K562 (cell line): ENCODE results near the gene NR1D2. TPM values are rescaled to one million over a fixed set of nuclear protein-coding genes. Genes with fewer than 3 reads are reported as not detected.

Experiments
- RBM34 ChIP-seq: fragments of 200-400 bp; formaldehyde crosslinking; IDR thresholded peaks from 2 replicates; pipeline ENCODE4 v1.6.1; 2018; ENCODE audit warnings: low read length, borderline replicate concordance; ENCODE audit not compliant: insufficient read depth
- SMARCE1 ChIP-seq: fragments of 450-650 bp; IDR thresholded peaks from 2 replicates; pipeline ENCODE4 v1.7.1; 2016; ENCODE audit warnings: mild to moderate bottlenecking
- WHSC1 ChIP-seq: IDR thresholded peaks from one replicate; pipeline ENCODE4 v1.6.1; 2012; ENCODE audit warnings: low read length, control low read depth, inconsistent platforms
- ZC3H8 ChIP-seq: fragments of 450-650 bp; IDR thresholded peaks from 2 replicates; pipeline ENCODE4 v1.6.1; 2017
- ZNF174 ChIP-seq: fragments of 250-450 bp; sonication (Bioruptor Pico); IDR thresholded peaks from 2 replicates; pipeline ENCODE4 v1.4.0; 2020; ENCODE audit warnings: mild to moderate bottlenecking
- polyA plus RNA-seq, 8 experiments: library from polyadenylated mRNA; depleted of rRNA in 4 of 8; stranded (reverse) in 5 of 8; unstranded in 3 of 8; fragments of >200 nt; fragmentation: Nextera tagmentation in 2 of 8; fragmentation: Illumina TruSeq in 1 of 8; extraction: Ambion mirVana in 2 of 8; extraction: Trizol in 1 of 8; gene quantifications; 2 replicates each; pipeline versions ENCODE4 v1.2.1 to v1.2.3, GENCODE V29; 2011 to 2014; ENCODE audit warnings: inconsistent platforms in 1 of 8, missing spikeins in 1 of 8
- total RNA-seq, 7 experiments: library from RNA; depleted of rRNA in 6 of 7; stranded (reverse); fragments of >200 nt in 6 of 7; fragmentation: Illumina TruSeq in 2 of 7; extraction: Trizol in 2 of 7; gene quantifications; 2 replicates each; pipeline versions ENCODE4 v1.2.1 to v1.2.3, GENCODE V29; 2011 to 2021; ENCODE audit warnings: low replicate concordance in 1 of 7
- TF ChIP-seq, protein P1 (sequence below), 2 experiments: IDR thresholded peaks; 2 replicates each; pipeline ENCODE4 v1.6.1; 2011; ENCODE audit warnings: borderline replicate concordance in 1 of 2, control low read depth in 1 of 2, low read depth in 1 of 2, low read length in 1 of 2, mild to moderate bottlenecking in 1 of 2, mixed read lengths in 1 of 2, moderate library complexity in 1 of 2; ENCODE audit not compliant: insufficient read depth in 1 of 2, insufficient read length in 1 of 2, poor library complexity in 1 of 2, severe bottlenecking in 1 of 2; ENCODE audit errors: extremely low read depth in 1 of 2
- TF ChIP-seq, protein P2 (sequence below): fragments of 200-800 bp; sonication (Bioruptor generic); IDR thresholded peaks from 2 replicates; pipeline ENCODE4 v1.6.1; 2016; ENCODE audit warnings: missing genetic modification characterization, missing compliant biosample characterization
- TF ChIP-seq, protein P3 (sequence below): fragments of 450-650 bp; IDR thresholded peaks from 2 replicates; pipeline ENCODE4 v1.6.1; 2018; ENCODE audit not compliant: partially characterized antibody
- TF ChIP-seq, protein P4 (sequence below): fragments of 450-650 bp; IDR thresholded peaks from 2 replicates; pipeline ENCODE4 v1.6.1; 2017; ENCODE audit warnings: antibody characterized with exemption

NR1D2 gene
- total and polyA plus RNA-seq, 9 of the 15 experiments (the other 6 are each of a cell fraction or from before 2014, with no cell fraction given) = 1.2 to 5.5 (median 2.9) TPM

DNA sequence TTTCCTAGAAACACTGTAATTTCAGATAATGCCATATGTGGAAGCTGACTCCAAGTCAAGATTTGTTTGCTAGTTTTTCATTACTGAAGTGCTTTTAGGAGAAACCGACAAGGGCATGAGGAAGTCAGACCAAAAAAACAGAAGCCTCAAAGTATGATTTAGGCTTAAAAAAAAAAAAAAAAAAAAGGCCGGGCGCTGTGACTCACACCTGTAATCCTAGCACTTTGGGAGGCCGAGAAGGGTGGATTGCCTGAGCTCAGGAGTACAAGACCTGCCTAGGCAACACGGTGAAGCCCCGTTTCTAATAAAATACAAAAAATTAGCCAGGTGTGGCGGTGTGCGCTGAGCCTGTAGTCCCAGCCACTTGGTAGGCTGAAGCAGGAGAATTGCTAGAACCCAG lies 16.6 kb upstream of the NR1D2 start (continued):
- TF ChIP-seq WHSC1 (no peak), SMARCE1 (peak; percentile 27; the same call in 1 of the 2 replicates), RBM34 (no peak), ZC3H8 (no peak), ZNF174 (no peak)
- TF ChIP-seq, protein P1, sequence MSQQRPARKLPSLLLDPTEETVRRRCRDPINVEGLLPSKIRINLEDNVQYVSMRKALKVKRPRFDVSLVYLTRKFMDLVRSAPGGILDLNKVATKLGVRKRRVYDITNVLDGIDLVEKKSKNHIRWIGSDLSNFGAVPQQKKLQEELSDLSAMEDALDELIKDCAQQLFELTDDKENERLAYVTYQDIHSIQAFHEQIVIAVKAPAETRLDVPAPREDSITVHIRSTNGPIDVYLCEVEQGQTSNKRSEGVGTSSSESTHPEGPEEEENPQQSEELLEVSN (IDR thresholded peaks at IDR 0.05; ENCODE audit: borderline replicate concordance in 1 of 2, extremely low read depth in 1 of 2, insufficient read depth in 1 of 2, insufficient read length in 1 of 2, low read depth in 1 of 2, low read length in 1 of 2, poor library complexity in 1 of 2, severe bottlenecking in 1 of 2) = no peak
- TF ChIP-seq, protein P2, sequence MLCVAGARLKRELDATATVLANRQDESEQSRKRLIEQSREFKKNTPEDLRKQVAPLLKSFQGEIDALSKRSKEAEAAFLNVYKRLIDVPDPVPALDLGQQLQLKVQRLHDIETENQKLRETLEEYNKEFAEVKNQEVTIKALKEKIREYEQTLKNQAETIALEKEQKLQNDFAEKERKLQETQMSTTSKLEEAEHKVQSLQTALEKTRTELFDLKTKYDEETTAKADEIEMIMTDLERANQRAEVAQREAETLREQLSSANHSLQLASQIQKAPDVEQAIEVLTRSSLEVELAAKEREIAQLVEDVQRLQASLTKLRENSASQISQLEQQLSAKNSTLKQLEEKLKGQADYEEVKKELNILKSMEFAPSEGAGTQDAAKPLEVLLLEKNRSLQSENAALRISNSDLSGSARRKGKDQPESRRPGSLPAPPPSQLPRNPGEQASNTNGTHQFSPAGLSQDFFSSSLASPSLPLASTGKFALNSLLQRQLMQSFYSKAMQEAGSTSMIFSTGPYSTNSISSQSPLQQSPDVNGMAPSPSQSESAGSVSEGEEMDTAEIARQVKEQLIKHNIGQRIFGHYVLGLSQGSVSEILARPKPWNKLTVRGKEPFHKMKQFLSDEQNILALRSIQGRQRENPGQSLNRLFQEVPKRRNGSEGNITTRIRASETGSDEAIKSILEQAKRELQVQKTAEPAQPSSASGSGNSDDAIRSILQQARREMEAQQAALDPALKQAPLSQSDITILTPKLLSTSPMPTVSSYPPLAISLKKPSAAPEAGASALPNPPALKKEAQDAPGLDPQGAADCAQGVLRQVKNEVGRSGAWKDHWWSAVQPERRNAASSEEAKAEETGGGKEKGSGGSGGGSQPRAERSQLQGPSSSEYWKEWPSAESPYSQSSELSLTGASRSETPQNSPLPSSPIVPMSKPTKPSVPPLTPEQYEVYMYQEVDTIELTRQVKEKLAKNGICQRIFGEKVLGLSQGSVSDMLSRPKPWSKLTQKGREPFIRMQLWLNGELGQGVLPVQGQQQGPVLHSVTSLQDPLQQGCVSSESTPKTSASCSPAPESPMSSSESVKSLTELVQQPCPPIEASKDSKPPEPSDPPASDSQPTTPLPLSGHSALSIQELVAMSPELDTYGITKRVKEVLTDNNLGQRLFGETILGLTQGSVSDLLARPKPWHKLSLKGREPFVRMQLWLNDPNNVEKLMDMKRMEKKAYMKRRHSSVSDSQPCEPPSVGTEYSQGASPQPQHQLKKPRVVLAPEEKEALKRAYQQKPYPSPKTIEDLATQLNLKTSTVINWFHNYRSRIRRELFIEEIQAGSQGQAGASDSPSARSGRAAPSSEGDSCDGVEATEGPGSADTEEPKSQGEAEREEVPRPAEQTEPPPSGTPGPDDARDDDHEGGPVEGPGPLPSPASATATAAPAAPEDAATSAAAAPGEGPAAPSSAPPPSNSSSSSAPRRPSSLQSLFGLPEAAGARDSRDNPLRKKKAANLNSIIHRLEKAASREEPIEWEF (CRISPR knock-in tag) = no peak
- TF ChIP-seq, protein P3, sequence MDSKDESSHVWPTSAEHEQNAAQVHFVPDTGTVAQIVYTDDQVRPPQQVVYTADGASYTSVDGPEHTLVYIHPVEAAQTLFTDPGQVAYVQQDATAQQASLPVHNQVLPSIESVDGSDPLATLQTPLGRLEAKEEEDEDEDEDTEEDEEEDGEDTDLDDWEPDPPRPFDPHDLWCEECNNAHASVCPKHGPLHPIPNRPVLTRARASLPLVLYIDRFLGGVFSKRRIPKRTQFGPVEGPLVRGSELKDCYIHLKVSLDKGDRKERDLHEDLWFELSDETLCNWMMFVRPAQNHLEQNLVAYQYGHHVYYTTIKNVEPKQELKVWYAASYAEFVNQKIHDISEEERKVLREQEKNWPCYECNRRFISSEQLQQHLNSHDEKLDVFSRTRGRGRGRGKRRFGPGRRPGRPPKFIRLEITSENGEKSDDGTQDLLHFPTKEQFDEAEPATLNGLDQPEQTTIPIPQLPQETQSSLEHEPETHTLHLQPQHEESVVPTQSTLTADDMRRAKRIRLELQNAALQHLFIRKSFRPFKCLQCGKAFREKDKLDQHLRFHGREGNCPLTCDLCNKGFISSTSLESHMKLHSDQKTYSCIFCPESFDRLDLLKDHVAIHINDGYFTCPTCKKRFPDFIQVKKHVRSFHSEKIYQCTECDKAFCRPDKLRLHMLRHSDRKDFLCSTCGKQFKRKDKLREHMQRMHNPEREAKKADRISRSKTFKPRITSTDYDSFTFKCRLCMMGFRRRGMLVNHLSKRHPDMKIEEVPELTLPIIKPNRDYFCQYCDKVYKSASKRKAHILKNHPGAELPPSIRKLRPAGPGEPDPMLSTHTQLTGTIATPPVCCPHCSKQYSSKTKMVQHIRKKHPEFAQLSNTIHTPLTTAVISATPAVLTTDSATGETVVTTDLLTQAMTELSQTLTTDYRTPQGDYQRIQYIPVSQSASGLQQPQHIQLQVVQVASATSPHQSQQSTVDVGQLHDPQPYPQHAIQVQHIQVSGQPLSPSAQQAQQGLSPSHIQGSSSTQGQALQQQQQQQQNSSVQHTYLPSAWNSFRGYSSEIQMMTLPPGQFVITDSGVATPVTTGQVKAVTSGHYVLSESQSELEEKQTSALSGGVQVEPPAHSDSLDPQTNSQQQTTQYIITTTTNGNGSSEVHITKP = no peak
- TF ChIP-seq, protein P4, sequence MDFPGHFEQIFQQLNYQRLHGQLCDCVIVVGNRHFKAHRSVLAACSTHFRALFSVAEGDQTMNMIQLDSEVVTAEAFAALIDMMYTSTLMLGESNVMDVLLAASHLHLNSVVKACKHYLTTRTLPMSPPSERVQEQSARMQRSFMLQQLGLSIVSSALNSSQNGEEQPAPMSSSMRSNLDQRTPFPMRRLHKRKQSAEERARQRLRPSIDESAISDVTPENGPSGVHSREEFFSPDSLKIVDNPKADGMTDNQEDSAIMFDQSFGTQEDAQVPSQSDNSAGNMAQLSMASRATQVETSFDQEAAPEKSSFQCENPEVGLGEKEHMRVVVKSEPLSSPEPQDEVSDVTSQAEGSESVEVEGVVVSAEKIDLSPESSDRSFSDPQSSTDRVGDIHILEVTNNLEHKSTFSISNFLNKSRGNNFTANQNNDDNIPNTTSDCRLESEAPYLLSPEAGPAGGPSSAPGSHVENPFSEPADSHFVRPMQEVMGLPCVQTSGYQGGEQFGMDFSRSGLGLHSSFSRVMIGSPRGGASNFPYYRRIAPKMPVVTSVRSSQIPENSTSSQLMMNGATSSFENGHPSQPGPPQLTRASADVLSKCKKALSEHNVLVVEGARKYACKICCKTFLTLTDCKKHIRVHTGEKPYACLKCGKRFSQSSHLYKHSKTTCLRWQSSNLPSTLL = no peak
